Right atrium auricular region (tissue), 2 donors: ENCODE results near the gene TBC1D5. TPM values are rescaled to one million over a fixed set of nuclear protein-coding genes. Genes with fewer than 3 reads are reported as not detected.

Experiments used
- DNase-seq: peaks from one replicate; pipeline ENCODE4 v3.0.0-alpha.2; 2019; ENCODE audit warnings: low spot score
- H3K27ac ChIP-seq, 2 donors: fragments of 200-600 bp; sonication (generic); 1 replicate in 1 of 2; 2 replicates in 1 of 2; pipeline ENCODE4 v1.5.1; 2016 to 2019
- H3K27me3 ChIP-seq, 2 donors: fragments of 200-600 bp; sonication (generic); one replicate each; pipeline versions ENCODE4 v1.5.1 to v1.6.0; 2017 to 2019
- H3K36me3 ChIP-seq: fragments of 200-600 bp; sonication (generic); one replicate; pipeline ENCODE4 v1.5.1; 2016
- H3K4me1 ChIP-seq, 2 donors: fragments of 200-600 bp; sonication (generic); one replicate each; pipeline versions ENCODE4 v1.5.1 to v1.6.0; 2017 to 2019
- H3K4me3 ChIP-seq, 2 donors: fragments of 200-600 bp; sonication (generic); 1 replicate in 1 of 2; 2 replicates in 1 of 2; pipeline ENCODE4 v1.5.1; 2017 to 2019; ENCODE audit warnings: mild to moderate bottlenecking in 1 of 2, moderate library complexity in 1 of 2
- H3K9me3 ChIP-seq, 2 donors: fragments of 200-600 bp; sonication (generic); one replicate each; pipeline ENCODE4 v1.5.1; 2019
- total RNA-seq, 2 donors: library from RNA; depleted of rRNA; stranded (reverse); fragments of >200 nt; gene quantifications; one replicate each; pipeline ENCODE4 v1.1.0, GENCODE V29; 2016
- TF ChIP-seq, protein P1 (sequence below), 2 donors: fragments of 200-600 bp; sonication (generic); IDR thresholded peaks; one replicate each; pipeline ENCODE4 v1.5.1; 2019; ENCODE audit warnings: antibody characterized with exemption in 2 of 2

The TBC1D5 gene
- total RNA-seq, 2 donors from 2014 or later: 35.2 to 40.2 TPM

DNA sequence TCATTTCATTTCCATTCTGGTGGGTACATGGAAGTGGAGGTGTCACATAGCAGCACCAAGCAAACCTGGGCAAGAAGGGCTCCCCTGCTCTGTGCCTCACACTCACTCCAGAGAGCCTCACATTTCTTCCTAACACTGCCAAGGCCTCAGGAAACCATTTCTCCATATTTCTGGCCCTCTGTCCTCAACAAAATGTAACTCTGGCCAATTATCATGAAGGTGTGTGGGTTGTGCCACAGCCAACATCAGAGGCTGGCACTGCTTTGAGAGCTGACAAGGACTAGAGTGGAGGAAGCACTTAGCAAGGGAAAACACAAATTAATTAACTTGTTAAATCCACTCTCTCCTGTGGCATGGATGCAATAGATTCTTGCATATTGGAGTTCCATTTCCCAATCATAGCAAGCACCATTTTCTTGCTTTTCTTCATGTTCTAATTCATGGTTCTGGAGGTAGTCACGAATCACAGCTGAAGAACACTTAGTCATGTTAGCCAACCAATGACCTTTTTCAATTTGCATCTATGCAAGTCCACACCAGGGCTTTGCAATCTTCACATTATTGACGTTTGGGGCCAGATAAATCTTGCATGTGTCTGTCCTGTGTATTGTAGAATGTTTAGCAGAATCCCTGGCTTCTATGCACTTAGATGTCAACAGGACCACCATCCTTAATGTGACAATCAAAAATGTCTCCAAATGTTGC, 616.5 kb downstream of the TBC1D5 start:
- TF ChIP-seq, protein P1, sequence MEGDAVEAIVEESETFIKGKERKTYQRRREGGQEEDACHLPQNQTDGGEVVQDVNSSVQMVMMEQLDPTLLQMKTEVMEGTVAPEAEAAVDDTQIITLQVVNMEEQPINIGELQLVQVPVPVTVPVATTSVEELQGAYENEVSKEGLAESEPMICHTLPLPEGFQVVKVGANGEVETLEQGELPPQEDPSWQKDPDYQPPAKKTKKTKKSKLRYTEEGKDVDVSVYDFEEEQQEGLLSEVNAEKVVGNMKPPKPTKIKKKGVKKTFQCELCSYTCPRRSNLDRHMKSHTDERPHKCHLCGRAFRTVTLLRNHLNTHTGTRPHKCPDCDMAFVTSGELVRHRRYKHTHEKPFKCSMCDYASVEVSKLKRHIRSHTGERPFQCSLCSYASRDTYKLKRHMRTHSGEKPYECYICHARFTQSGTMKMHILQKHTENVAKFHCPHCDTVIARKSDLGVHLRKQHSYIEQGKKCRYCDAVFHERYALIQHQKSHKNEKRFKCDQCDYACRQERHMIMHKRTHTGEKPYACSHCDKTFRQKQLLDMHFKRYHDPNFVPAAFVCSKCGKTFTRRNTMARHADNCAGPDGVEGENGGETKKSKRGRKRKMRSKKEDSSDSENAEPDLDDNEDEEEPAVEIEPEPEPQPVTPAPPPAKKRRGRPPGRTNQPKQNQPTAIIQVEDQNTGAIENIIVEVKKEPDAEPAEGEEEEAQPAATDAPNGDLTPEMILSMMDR (IDR thresholded peaks at IDR 0.05): no peak
- Histone ChIP-seq H3K27ac (no peak overlapping the region), H3K27me3 (no peaks in the 10 kb centered on the region), H3K4me1 (no peaks in the 10 kb centered on the region), H3K4me3 (no peak overlapping the region), H3K9me3 (no peaks in the 10 kb centered on the region), H3K36me3 (no peaks in the 10 kb centered on the region)
- DNase-seq: no peak

DNA sequence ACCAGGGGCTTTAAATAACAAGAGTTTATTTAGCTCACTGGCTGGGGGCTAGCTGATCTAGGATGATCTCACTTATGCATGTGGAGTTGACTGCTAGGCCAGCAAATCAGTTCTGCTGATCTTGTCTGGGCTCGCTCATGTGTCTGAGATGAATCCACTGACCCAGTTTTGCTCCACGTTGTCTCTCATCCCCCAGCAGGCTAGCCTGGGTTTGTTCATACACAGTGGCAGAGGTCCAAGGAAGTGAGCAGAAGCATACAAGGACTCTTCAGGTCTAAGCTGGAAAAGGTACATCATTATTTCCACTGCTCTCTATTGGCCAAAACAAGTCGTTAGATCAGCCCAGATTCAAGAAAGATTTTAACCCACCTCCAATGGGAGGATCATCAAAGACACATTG, 619.7 kb downstream of the TBC1D5 start:
- no peaks in the 10 kb centered on the region for H3K4me1 ChIP-seq
- no peaks in the 10 kb centered on the region for H3K9me3 ChIP-seq
- no peaks in the 10 kb centered on the region for H3K36me3 ChIP-seq
- TF ChIP-seq, protein P1 (IDR thresholded peaks at IDR 0.05): no peak
- DNase-seq: no peak
- no peak overlapping the region for H3K4me3 ChIP-seq
- H3K27ac ChIP-seq: no peak overlapping the region
- H3K27me3 ChIP-seq: no peaks in the 10 kb centered on the region

DNA sequence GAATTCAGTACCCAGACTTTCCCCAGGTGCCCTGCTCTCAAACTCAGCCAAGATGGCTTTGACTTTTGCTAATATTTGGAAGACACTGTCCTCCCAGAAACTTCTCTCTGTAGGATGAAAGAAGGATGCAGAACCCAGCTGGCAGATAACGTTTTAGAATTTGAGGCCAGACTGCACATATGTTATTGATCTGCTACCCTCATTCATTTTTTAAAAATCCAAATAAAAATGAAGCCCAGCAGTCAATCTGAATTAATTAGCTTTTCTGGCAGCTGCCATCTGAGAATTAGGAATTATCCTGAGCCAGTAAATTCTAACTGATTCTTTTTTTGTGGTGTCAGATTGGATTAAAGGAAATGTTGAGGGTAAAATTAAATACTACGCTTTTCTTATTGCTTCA, 621.1 kb downstream of the TBC1D5 start:
- no peaks in the 10 kb centered on the region for H3K27me3 ChIP-seq
- H3K36me3 ChIP-seq: no peaks in the 10 kb centered on the region
- H3K4me3 ChIP-seq: no peak overlapping the region
- H3K27ac ChIP-seq: no peak overlapping the region
- peaks cover 0 to 4% of the 10 kb centered on the region in 2 donors for H3K4me1 ChIP-seq
- TF ChIP-seq, protein P1 (IDR thresholded peaks at IDR 0.05): no peak
- DNase-seq: no peak
- no peaks in the 10 kb centered on the region for H3K9me3 ChIP-seq

DNA sequence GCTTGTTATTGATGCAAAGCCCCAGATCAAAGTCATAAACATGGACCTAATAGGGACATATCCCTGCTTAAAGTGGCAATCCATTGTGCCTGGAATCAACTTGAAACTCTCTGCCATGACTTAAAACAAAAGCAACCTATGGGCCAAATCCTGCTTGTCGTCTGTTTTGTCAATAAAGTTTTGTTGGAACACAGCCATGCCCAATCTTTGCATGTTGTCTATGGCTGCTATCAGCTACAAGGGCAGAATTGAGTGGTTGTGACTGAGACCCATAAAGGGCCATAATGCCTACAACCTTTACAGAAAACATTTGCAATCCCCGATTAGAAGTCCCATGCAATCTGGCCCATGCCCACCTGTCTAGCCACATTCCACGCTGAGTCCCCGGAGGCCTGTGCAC, 622.3 kb downstream of the TBC1D5 start:
- TF ChIP-seq, protein P1 (IDR thresholded peaks at IDR 0.05): no peak

DNA sequence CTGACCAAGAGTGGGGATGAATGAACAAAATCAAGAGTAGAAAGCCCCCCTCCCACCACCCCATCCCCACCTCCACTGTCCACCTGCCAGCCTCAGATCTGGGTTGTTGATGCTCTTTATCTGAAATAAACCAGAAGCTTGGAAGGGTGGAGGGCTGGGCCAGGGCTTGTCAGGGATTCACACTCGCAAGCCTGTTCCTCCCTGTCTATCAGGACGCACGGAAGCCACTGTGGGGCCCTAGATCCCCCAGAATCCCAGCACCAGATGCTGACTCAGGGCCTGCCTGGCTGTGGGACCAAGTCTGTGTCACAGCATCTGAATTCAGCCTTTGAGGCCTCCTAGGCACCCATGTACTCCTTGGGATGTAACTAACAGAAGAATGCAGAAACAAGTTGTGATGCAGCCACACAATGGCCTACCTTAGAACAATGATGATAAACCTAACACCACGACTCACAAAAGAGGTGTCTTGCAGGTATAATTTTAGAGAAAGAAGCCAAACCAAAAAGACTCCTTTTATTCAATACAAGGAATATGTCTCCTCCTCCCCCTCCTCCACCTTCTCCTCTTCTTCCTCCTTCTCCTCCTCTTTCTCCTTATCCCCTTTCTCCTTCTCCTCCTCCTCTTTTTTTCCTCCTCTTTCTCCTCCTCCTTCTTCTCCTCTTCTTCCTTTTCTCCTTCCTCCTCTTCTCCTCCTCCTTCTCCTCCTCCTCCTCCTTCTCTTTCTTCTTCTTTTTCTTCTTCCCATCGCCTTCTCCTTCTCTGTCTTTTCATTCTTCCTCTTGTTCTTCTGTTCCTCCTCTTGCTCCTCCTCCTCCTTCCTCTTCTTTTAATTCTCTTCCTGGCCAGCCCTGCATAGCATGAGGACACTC, 623.0 kb downstream of the TBC1D5 start:
- no peak overlapping the region for H3K27ac ChIP-seq
- H3K36me3 ChIP-seq: no peaks in the 10 kb centered on the region
- H3K4me1 ChIP-seq: peaks cover 0 to 11% of the 10 kb centered on the region in 2 donors
- no peak for DNase-seq
- no peak overlapping the region for H3K4me3 ChIP-seq
- no peaks in the 10 kb centered on the region for H3K27me3 ChIP-seq
- TF ChIP-seq, protein P1 (IDR thresholded peaks at IDR 0.05): no peak
- no peaks in the 10 kb centered on the region for H3K9me3 ChIP-seq

More for the DNA sequence above, 622.3 kb downstream of the TBC1D5 start:
- no peak overlapping the region for H3K27ac ChIP-seq
- no peaks in the 10 kb centered on the region for H3K27me3 ChIP-seq
- peaks cover 0 to 11% of the 10 kb centered on the region in 2 donors for H3K4me1 ChIP-seq
- H3K9me3 ChIP-seq: no peaks in the 10 kb centered on the region
- DNase-seq: no peak
- no peak overlapping the region for H3K4me3 ChIP-seq
- no peaks in the 10 kb centered on the region for H3K36me3 ChIP-seq
